NCI-H2081 (cell line): ENCODE data around the gene CNTNAP4.

Source experiments
- DNase-seq, 2 experiments: peaks; one replicate each; lab custom pipeline; 2025; lab: John Stamatoyannopoulos, UW

Gene CNTNAP4

DNA sequence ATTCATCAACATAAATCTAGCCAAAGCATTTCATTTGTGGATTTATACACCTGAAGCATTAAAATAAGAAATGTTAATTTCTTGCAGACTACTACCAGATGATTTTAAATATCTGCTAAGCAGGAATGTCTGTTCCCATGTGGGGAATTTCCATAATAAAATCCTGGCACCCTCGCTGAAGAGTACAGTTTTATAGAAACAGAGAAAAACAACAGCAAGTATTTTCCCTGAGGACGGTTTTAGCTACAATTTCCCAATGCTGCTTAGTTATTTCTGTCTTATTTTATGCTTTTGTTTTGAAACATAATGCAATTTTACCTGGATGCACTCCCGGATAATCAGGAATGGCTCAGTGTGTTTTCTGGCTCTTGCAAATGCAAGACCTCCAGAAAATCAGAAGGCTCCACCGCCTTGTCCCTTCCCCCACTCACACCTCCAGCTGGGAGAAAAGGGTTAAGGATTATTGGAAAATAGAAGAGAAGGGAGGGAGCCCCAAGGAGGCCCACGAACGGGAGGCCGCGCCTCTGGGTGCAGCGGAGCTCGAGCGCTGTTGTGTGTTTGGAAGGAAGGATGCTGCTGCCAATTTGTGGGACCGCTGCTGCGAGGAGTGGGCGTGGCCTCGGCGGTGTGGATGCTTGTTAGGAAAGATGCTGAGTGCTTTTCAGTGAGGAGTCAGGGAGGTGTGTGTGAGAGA is at the start of gene CNTNAP4:
CNTNAP4 (plus strand) TSS at position 657 of the 694 bp plus-strand sequence. CDS start 262 bp downstream, outside the sequence.
- no peak for DNase-seq

DNA sequence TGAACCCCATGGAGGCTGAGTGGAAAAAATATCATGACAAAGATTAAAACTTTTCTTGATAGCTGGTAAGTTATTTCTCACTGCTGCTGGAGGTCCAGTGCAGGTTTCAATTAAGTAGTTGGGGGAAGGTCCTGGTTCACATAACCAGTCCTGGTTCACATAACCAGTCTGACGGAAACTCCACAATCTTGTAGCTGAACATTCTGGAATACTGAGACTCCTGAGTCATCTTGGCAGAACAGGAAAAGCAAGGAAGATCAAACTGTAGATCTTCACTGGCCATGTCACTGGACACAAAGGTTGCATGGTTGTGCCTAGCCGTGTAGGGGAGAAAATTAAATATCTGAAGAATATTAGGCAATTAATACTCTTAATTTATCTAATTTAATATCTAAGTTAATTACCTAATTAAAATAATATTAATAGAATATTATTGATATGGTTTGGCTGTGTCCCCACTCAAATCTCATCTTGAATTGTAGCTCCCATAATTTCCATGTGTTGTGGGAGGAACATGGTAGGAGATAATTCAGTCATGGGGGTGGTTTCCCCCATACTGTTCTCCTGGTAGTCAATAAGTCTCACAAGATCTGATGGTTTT is 48.6 kb upstream of the CNTNAP4 start:
- DNase-seq: no peak

DNA sequence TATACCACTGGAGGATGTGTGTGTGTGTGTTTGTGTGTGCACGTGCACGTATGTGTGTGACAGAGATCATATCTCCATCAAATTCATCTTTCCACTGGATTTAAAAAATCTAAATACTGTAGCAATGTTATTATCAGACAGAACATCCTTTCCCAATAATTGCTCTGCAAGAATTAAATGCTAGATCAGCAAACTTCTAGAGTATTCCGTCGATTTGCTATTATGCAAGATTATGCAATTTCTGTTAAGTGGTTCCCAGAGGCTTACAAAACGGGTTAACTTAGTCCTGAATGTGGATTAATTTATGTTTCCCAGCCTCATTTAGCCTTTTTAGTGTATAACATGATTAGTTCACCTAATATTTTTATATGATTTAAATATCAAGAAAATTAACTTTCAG is 44.5 kb upstream of the CNTNAP4 start:
- no peak for DNase-seq

DNA sequence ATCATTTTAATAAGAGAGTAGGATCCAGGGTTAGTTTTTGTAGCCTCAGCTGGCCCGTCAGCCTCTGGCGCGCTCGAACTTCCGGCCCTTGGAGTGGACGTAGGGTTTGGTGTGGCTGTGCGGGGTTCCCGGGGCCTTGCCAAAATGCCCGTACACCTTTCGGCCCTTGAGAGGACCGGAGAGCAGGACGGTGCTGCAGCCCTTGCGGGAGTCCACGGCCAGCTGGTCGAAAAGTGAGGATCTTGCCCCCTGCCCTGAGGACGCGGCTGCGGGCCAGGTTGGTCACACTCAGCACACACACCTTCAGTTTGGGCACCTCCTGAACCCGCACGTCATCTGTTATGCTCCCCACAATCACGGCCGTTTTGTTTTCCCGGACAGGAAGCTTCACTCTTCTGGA is 42.2 kb upstream of the CNTNAP4 start:
- DNase-seq: no peak

DNA sequence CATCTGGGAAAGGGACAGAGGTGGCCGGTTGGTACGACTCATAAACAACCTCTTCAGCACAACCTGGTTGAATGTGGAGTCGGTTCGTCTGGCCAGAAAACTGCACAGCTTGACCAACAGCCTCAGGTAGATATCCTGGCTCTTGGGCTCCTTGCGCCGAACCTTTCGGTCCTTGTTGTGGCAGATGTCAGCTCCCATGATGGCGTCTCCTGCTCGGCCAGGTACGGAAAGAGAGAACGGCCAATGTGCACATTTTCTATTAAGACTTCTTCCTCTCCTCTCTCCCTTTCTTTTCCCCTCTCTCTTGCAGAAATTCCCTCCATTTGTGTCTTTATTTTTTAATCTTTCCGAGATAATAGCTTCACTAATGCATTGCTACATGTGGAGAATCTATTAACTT is 41.8 kb upstream of the CNTNAP4 start:
- no peak for DNase-seq

DNA sequence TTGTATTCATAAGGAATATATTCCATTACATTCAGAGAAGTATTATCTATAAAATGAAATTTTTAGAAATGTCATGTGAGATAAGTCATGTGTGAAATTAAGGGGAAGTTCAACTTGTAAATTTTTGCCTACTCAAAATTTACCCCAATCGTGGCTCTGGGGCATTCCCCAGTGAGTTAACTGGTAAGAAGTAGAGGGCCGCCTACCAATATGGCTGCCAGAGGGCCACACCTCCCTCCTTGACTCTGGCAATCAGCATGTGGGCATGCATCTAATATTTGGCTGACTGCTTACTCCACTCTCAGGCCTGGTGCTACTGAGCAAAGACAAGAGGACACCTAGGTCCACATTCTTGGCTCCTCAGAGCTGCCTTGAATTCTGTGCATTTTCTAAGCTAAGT is 39.7 kb upstream of the CNTNAP4 start:
- no peak for DNase-seq

DNA sequence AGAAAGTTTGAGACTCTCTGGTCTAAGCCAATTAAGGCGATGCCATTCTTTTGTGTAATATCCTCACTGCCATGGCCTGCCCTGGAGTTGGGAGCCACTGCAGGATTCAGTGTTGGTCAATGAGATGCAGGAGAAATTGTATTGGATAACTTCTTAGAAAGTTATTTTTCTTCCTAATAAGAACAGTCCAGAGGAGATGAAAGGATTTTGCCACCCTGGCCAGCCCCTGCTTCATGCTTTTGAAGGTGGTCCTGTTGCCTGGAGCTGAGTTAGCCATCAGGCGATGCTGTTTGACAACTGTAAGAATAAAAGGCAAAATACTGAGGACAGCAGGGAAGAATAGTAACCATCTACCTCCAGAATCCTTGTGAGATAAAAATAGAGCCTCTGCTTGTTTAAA is 35.4 kb upstream of the CNTNAP4 start:
- no peak for DNase-seq

DNA sequence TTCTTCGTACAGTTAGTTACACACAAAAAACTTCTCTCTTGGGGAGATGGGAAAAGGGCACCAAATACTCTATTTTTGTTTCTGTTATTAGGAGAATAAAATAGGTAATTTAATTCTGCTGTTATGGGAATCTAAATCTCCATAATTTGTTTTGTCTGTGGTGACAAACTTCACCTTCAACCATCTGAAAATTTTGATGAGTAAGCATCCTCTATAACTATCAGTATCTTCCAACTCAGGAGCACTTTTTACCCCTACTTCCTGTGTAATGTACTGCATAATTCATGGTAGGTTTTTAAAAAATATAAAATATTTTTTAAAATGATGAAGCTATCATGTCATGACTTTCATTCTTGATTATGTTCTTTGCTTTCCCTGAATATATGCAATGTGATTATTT is 33.6 kb upstream of the CNTNAP4 start:
- no peak for DNase-seq

DNA sequence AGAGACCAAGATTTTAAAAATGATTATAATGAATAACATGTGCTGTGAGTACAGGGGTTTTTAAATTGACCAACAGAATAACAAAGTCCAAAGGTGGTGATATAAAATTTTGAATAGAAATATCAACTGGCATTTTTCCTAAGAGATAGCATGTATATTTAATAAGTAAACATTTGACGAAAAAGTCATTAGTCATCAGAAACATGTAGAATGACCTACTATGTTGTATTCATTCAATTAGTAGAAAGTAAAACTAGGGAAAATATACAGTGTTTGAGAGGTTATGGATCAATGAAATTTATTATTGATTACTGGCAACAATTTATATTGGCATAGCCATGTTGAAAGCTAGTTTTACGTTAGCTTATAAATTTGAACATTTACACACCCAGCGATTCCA is 30.6 kb upstream of the CNTNAP4 start:
- no peak for DNase-seq

DNA sequence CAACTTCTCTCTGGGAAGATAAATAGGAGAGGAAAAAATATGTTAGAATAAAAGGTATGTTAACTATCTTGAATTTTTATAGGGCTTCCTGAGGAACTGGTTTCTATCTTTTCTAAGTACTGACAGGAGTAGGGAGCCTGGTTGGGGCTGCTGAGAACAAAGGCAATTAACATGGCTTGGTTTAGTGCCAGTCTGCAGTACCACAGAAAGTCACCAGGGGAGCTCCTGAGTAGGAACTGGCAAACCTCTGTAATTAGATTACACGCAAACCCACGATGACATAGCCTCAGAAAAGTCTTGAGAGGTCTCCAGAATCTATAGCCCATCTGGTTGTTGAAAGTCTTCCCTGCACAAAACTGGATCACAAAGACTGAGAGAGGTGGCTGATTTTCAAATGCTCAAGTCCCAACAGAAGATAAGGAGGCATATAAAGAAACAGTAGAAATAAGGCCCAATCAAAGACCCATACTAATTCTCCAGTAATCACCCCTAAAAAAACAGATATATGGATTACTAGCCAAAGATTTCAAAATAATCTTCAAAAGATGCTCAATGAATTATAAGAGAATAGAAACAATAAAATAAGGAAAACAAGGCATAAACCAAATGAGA is 11.7 kb upstream of the CNTNAP4 start:
- peak in 1 of 2 experiments; percentile 15 for DNase-seq

DNA sequence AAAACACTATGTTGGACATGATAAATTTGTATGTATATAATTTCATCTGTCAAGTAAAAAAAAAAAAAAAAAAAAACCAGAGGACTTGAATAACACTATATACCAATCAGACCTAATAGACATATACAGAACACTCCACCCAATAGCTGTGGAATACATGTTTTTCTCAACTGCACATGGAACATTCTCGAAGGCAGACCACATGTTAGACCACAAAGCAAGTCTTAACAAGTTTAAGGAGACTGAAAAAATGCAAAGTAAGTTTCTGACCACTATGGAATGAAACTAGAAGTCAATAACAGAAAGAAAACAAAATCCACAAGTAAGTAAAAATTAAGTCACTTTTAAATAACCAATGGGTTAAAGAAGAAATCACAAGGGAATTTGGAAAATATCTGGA is 8.4 kb upstream of the CNTNAP4 start:
- DNase-seq: no peak

DNA sequence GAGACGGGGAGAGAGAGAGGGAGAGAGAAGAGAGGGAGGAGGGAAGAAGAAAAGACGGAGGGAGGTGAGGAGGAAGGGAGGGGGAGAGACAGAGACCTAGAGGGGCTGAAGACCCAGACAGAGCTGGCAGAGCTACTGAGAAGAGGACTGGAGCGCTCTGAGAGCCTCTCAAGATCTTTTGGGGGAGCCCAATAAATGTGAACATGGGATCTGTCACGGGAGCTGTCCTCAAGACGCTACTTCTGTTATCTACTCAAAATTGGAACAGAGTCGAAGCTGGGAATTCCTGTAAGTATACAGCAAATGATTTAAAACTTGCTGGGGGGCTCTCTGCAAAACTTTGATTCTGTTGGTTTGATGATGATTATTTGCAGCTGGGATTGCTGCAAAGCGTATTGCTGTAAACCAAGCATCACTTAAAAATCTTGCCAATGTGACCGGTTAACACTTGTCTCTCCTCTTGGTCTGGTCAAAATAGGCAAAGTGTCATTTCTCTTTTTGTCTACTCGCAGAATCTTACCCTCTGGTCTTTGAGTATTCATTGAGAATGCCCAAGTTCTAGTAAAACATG is 344 bp downstream of the CNTNAP4 start:
- DNase-seq: no peak

DNA sequence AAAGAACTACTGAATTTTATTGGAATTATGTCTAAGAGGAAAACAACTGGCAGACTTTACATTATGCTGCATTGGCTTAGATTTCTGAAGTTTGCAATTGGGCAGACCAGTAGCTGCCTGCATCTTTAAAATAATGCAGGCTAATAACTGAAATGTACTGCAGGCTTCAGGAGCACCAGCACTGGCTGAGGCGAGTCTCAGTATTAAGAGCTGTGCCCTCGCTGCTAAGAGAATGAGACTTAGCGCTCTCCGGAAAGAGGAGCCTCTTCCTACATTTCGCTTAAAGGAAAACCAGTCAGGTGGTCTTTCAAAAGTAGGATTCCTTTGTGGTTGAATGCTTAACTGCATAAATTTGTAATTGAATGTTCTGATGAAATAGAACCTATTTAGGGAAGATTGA is 885 bp downstream of the CNTNAP4 start:
- no peak for DNase-seq

DNA sequence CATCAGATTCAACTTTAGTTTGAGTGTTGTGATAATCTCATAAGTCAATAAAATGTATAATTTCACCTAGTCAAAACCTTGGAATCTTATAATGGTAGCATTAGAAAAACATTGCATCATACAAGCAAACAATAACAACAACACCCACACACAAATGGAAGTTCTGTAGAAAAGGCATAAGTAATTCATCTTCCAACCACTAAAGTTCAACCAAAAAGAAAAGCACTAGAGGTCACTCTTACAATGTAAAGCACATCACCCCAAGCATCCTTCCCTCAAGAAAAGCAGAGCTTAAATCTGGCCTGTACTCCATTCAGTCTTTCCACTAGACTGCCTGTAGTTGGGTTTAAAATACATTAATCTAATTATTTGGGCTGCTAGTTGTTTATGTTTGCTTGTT is 1.8 kb downstream of the CNTNAP4 start:
- DNase-seq: peak; percentile 20 to 21

DNA sequence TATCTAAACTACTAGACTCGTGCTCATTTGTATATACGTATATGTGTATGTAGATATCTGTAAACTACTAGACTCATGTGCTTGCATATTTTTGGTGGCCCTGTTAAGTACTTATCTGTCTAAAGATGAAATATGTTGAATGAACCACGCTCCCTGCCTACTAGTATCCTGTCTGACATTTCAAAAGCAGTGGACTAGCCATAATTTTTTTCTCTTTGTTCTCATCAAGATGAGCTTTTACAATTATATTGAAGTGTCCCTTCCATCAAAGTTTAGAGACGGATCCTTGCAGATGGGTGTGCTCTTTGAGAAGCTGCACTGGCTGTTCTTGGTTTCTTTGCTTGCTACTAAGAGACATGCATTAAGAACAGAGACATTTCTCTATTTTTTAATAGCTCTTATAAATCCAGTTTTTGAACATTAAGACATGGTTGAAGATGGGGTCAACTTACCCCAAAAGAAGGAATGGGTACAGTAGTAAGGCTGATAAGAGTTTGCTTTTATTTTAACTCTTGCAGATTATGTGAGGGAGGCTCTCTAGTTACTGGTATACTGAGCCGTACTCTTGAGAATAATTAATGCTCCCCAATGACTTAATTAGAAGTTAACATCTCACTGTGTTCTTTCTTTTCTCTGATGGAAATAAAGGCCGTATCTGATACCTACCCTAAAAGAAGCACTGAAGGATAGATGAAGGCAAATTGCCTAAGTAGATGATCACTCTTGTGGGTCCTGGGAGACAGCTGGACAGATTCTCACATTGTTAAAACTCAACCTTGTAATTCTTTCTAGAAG is 3.4 kb downstream of the CNTNAP4 start:
- DNase-seq: no peak

DNA sequence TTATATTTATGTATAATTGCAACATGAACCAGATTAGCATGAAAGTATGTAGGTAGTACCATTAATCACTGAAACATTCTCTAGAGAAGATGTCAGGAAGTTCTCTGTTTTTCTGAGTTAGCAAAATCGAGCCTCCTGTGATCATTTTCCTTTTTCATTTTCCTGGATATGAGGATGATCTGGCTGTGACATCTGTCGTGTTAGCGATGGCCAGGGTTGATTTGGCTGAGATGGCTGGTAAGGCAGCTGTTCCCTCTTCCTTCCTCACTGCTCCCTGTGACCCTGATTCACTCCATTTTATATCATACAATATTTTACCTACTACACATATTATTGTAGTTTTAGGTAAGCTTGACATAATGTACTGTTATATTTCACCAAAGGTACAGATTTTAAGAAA is 10.3 kb downstream of the CNTNAP4 start:
- no peak for DNase-seq

DNA sequence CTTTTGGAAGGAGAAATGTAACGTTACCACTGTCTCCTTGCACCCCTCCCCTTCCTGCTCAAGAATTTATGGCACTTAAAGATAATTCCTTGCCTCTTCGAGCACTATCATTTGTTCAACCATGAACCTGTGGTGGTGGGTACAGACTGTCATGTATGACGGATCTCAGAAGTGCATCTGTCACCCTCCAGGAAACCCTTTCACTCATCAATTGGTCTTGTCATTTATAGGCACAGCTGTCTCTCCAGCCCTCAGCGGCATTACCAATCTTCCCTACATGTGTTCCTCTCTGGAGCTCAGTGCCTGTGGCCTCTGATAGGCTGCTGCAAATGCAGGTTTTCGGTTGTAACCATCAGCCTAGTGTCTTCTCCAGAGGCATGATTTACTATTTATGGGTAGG is 15.0 kb downstream of the CNTNAP4 start:
- DNase-seq: no peak

DNA sequence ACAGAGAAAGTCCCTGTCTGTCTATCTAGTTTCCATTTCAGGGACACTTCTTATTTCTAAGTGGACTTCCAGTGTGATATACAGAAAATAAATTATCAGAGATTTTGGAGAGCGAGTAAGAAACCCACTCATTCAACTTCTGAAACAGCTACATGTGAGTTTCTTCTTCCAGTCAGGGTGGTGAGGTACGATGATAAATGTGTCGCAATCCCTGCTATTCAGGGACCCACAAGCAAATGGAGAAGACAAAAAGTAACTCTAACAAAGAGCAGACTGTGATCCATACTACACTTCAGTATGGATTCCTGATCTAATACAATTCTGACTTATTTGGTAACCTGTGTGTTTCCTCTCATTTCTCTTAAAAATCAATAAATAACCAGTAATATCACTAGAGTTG is 16.8 kb downstream of the CNTNAP4 start:
- DNase-seq: no peak

DNA sequence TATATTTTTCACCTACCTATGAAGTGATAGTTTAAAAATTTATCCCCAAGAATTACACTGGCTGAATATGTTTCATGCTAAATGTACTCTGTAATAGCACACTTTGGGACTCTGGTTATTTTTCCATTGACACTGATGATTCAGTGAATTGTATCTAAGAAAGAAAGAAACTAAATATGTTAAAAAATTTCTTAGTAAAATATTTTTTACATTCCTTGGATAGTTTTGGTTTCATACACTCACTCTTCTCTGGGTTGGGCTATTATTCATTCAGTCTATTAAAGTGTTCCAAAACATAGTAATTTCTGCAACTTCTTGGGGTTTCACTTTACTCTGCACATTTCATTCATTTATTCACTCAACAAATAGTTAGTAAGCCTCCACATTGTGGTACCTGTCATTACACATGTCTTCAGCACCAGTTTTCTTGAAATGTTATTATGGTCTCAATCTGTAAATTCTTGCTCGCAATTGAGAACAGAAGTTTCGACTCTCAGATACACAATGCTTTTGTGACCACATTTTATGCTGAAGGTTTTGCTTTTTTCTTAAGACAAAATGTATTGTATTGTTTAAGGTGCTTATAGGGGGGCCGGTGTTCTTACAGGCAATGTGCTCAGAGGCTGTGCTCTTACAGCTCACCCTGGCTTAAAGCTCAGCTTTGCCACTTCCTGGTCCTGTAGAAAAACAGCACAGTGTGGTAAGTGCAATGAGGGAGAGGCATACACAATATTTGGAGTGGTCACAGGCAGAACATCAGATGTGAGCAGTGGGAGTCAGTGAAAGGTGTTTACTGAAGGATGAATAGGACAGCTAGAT is 17.4 kb downstream of the CNTNAP4 start:
- DNase-seq: no peak

DNA sequence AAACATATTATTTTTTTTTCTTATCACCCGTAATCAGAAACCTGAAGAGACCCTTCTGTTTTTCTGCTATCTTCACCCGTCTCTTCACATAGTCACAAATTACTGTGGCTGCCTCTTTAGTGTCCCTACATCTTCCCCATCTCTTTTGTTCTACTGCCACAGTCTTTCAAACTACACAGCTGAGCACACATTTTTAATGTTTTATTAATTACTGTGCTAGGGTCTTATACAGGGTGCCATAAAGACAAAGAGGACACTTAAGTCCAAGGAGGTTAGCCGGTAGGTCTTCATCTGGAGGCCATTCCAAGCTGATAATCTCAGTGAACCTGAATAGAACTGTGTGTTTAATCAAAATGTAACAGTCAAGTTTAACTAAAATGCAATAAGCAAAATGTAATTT is 20.7 kb downstream of the CNTNAP4 start:
- no peak for DNase-seq

DNA sequence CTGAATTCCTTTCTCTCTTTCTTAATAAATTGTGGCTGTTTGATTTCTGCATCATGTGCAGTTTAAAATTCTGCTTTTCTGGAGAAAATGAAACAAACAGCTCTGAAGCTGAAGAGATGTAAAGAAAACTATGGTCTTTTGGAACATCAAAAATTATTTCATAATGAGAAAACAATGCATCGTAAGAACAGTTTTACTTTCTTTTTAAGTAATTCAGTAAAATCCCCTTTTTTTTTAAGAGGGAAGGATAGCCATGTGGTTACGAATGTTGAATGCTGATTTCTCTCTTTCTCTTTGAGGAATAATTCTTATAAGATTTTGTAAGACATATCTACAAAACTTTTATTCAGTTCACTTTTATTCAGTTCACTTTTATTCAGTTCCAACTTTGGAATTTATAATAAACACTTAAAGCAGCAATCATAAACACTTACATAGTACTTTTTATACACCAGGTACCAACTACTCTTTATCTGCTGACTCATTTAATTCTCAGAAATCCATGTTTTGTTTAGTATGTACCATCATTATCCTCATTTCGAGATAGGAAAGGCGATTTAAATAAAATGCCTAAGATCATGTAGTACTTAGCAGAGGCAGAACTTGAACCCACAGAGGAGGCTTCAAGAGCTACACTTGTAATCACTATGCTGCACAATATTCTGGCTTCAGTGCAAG is 26.6 kb downstream of the CNTNAP4 start:
- no peak for DNase-seq
